K562 (cell line): ENCODE data around the gene IL27RA. TPM values are rescaled to one million over a fixed set of nuclear protein-coding genes. Genes with fewer than 3 reads are reported as not detected.
A peak's percentile ranks its signal among the peaks of the same experiment; 100 is the strongest.

Experiments used
- ATAC-seq: fragments of 200-7000 bp; cut with Tn5 transposase; 3 replicates; pipeline ENCODE4 v1.9.1; 2020; ENCODE audit warnings: moderate library complexity
- BruUV-seq: library from RNA; stranded (reverse); fragments of 400-500 nt; replicated peaks from 2 replicates; lab custom pipeline; 2021; lab: Mats Ljungman, UMichigan
- CTCF ChIA-PET: fragments of 300-600 bp; formaldehyde crosslinking; extraction: SDS; loops from one replicate; lab custom pipeline; 2021; ENCODE audit warnings: low intra/inter-chr PET ratio; lab: Yijun Ruan, JAX
- POLR2A ChIA-PET: fragments of 300-600, 350-650 bp; sonication (Branson Sonifier 250); formaldehyde crosslinking; extraction: SDS; loops from one replicate; lab custom pipeline; 2021; ENCODE audit warnings: antibody characterized with exemption, inconsistent platforms; lab: Yijun Ruan, JAX
- DNase-seq, 4 experiments: peaks; one replicate each; pipeline versions ENCODE4 v3.0.0 to v3.0.0-alpha.2; 2011 to 2018; ENCODE audit warnings: low spot score in 3 of 4, mixed read lengths in 3 of 4; ENCODE audit errors: extremely low read depth in 1 of 4
- FAIRE-seq: peaks from 2 replicates; lab custom pipeline; 2011; peaks lifted over from hg19 to GRCh38; lab: Jason Lieb, UNC
- H2AFZ ChIP-seq: 2 replicates; pipeline ENCODE4 v1.6.0; 2011; ENCODE audit warnings: low read depth, low read length, control low read depth, inconsistent platforms
- H3K27ac ChIP-seq: fragments of 200-600 bp; 3 replicates; pipeline ENCODE4 v1.8.0; 2011; ENCODE audit warnings: low read depth, mild to moderate bottlenecking, control low read depth, inconsistent platforms, low read length, moderate library complexity, mixed read lengths; ENCODE audit errors: extremely low read depth
- H3K27me3 ChIP-seq, 2 experiments: fragments of 300-600 bp in 1 of 2; 2 replicates in 1 of 2; 3 replicates in 1 of 2; pipeline versions ENCODE4 v1.6.0 to v1.8.0; 2011; ENCODE audit warnings: inconsistent platforms in 2 of 2, low read length in 2 of 2, mild to moderate bottlenecking in 1 of 2, mixed read lengths in 1 of 2, moderate library complexity in 1 of 2; ENCODE audit not compliant: control insufficient read depth in 2 of 2, insufficient read depth in 2 of 2
- H3K36me3 ChIP-seq: fragments of 300-600 bp; 3 replicates; pipeline ENCODE4 v1.8.0; 2011; ENCODE audit warnings: mild to moderate bottlenecking, low read length, inconsistent platforms; ENCODE audit not compliant: control insufficient read depth, insufficient read depth
- H3K4me1 ChIP-seq, 2 experiments: fragments of 200-600 bp in 1 of 2; replicated peaks in 1 of 2; 2 replicates in 1 of 2; 3 replicates in 1 of 2; pipeline versions ENCODE4 v1.5.1 to v1.8.0; 2011; ENCODE audit warnings: inconsistent platforms in 2 of 2, low read length in 2 of 2, mild to moderate bottlenecking in 1 of 2, mixed read lengths in 1 of 2, moderate library complexity in 1 of 2; ENCODE audit not compliant: control insufficient read depth in 2 of 2, insufficient read depth in 2 of 2
- H3K4me2 ChIP-seq: 2 replicates; pipeline ENCODE4 v1.6.1; 2011; ENCODE audit warnings: low read length, control low read depth, inconsistent platforms, mixed read lengths; ENCODE audit not compliant: insufficient read depth
- H3K4me3 ChIP-seq: fragments of 200-600 bp; sonication (generic), shearing (Covaris generic); 2 replicates; pipeline ENCODE4 v1.5.1; 2016; ENCODE audit warnings: control low read depth, inconsistent platforms
- H3K79me2 ChIP-seq: fragments of 200-600 bp; 3 replicates; pipeline ENCODE4 v1.8.0; 2011; ENCODE audit warnings: low read length, inconsistent platforms; ENCODE audit not compliant: control insufficient read depth, insufficient read depth
- H3K9ac ChIP-seq, 2 experiments: 2 replicates each; pipeline versions ENCODE4 v1.6.0 to v1.6.1; 2011; ENCODE audit warnings: low read depth in 2 of 2, low read length in 2 of 2, control low read depth in 1 of 2, inconsistent platforms in 1 of 2, mild to moderate bottlenecking in 1 of 2, mixed read lengths in 1 of 2; ENCODE audit not compliant: insufficient read depth in 1 of 2
- H3K9me1 ChIP-seq: one replicate; pipeline ENCODE4 v1.6.0; 2011; ENCODE audit warnings: inconsistent platforms, mild to moderate bottlenecking, low read length, moderate library complexity; ENCODE audit not compliant: control insufficient read depth, insufficient read depth
- H3K9me3 ChIP-seq: replicated peaks from 2 replicates; pipeline ENCODE4 v1.5.1; 2011; ENCODE audit warnings: low read depth, low read length, inconsistent platforms; ENCODE audit not compliant: control insufficient read depth, insufficient read depth
- H4K20me1 ChIP-seq: replicated peaks from 2 replicates; pipeline ENCODE4 v1.6.1; 2011; ENCODE audit warnings: low read length, inconsistent platforms, mixed read lengths; ENCODE audit not compliant: control insufficient read depth, insufficient read depth
- ATF1 ChIP-seq, 2 experiments: fragments of 450-650 bp in 1 of 2; IDR thresholded peaks; 2 replicates each; pipeline ENCODE4 v1.6.1; 2016; ENCODE audit warnings: missing compliant biosample characterization in 1 of 2, missing genetic modification characterization in 1 of 2
- DMBX1 ChIP-seq: fragments of 250-450 bp; sonication (Bioruptor Pico); IDR thresholded peaks from 2 replicates; pipeline ENCODE4 v1.8.0; 2022; ENCODE audit warnings: inconsistent platforms, mild to moderate bottlenecking, moderate library complexity, borderline replicate concordance
- DPF2 ChIP-seq: fragments of 450-650 bp; IDR thresholded peaks from 2 replicates; pipeline ENCODE4 v1.6.1; 2016
- L3MBTL2 ChIP-seq: fragments of 450-650 bp; IDR thresholded peaks from 2 replicates; pipeline ENCODE4 v1.6.1; 2016; ENCODE audit warnings: mild to moderate bottlenecking, moderate library complexity
- NFIC ChIP-seq: fragments of 450-650 bp; IDR thresholded peaks from 2 replicates; pipeline ENCODE4 v1.6.1; 2017; ENCODE audit warnings: mild to moderate bottlenecking, inconsistent platforms
- SRF ChIP-seq, 2 experiments: fragments of 250-450, 450-650 bp in 1 of 2; sonication (Bioruptor Pico) in 1 of 2; sonication (generic) in 1 of 2; formaldehyde crosslinking; IDR thresholded peaks; 2 replicates each; pipeline versions ENCODE4 v1.5.0 to v1.5.1; 2020 to 2022; ENCODE audit warnings: mild to moderate bottlenecking in 1 of 2, missing genetic modification reagents in 1 of 2
- ZBTB17 ChIP-seq: fragments of 450-650 bp; formaldehyde crosslinking; IDR thresholded peaks from 2 replicates; pipeline ENCODE4 v1.4.0; 2020; ENCODE audit warnings: mild to moderate bottlenecking
- ZEB2 ChIP-seq: fragments of 450-650 bp; IDR thresholded peaks from 2 replicates; pipeline ENCODE4 v1.6.1; 2016
- ZNF212 ChIP-seq: fragments of 450-650 bp; formaldehyde crosslinking; IDR thresholded peaks from 2 replicates; pipeline ENCODE4 v1.4.0; 2020; ENCODE audit warnings: mild to moderate bottlenecking
- WGBS: fragments of 100-300 bp; shearing (Covaris generic); methylation state at CpG from one replicate; pipeline ENCODE4 v1.1.6; 2016; ENCODE audit warnings: low coverage, mixed read lengths; ENCODE audit not compliant: insufficient coverage; ENCODE audit errors: missing lambda C conversion rate; 5-methylcytosine and 5-hydroxymethylcytosine counted together
- in situ Hi-C: fragments of 300-500 bp; cut with MboI; formaldehyde crosslinking; loops from 4 replicates; pipeline ENCODE4 v1.15.0; 2018; ENCODE audit warnings: inconsistent platforms, mixed read lengths
- intact Hi-C: fragments of 100-400 bp; cut with micrococcal nuclease; formaldehyde crosslinking; loops from 2 replicates; pipeline ENCODE4 v1.14.2; 2022
- polyA plus RNA-seq, 8 experiments: library from polyadenylated mRNA; depleted of rRNA in 4 of 8; stranded (reverse) in 5 of 8; unstranded in 3 of 8; fragments of >200 nt; fragmentation: Nextera tagmentation in 2 of 8; fragmentation: Illumina TruSeq in 1 of 8; extraction: Ambion mirVana in 2 of 8; extraction: Trizol in 1 of 8; gene quantifications; 2 replicates each; pipeline versions ENCODE4 v1.2.1 to v1.2.3, GENCODE V29; 2011 to 2014; ENCODE audit warnings: inconsistent platforms in 1 of 8, missing spikeins in 1 of 8
- total RNA-seq, 7 experiments: library from RNA; depleted of rRNA in 6 of 7; stranded (reverse); fragments of >200 nt in 6 of 7; fragmentation: Illumina TruSeq in 2 of 7; extraction: Trizol in 2 of 7; gene quantifications; 2 replicates each; pipeline versions ENCODE4 v1.2.1 to v1.2.3, GENCODE V29; 2011 to 2021; ENCODE audit warnings: low replicate concordance in 1 of 7
- TF ChIP-seq, protein P1 (sequence below): fragments of 250-450 bp; sonication (Bioruptor Pico); IDR thresholded peaks from 2 replicates; pipeline ENCODE4 v1.8.0; 2022; ENCODE audit warnings: inconsistent platforms
- TF ChIP-seq, protein P2 (sequence below), 2 experiments: fragments of 450-650 bp; IDR thresholded peaks; 2 replicates each; pipeline ENCODE4 v1.6.1; 2016
- TF ChIP-seq, protein P3 (sequence below): fragments of 450-650 bp; formaldehyde crosslinking; conservative IDR thresholded peaks from 2 replicates; pipeline ENCODE4 v1.4.0; 2022; ENCODE audit warnings: mild to moderate bottlenecking, missing genetic modification characterization
- TF ChIP-seq, protein P4 (sequence below): fragments of 450-650 bp; IDR thresholded peaks from 2 replicates; pipeline ENCODE4 v1.6.1; 2017; ENCODE audit warnings: antibody characterized with exemption, mild to moderate bottlenecking

Gene IL27RA
- total and polyA plus RNA-seq, 9 of the 15 experiments (the other 6 are each of a cell fraction or from before 2014, with no cell fraction given): 1.9 to 15.9 (median 12.0) TPM

DNA sequence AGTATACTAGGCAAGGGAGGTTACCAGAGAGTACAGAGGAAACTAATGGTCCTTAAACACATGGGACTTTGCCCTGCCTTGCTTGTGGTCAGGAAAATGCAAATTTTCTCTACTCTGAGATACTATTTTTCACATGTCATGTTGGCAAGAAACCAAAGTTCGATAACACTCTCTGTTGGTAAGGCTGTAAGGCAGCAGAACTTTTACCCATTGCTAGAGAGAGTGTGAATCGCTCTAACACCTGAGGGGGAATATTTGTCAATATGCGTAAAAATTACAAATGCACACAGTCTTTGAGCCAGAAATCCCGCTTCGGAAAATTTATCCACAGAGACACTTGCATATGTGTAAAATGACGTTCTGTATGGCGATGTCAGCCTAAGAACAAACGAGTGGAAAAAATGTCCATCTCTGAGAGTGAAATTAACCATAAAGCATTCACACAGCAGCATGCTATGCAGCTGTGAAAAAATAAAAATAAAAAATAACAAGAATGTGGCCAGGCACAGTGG lies 16.0 kb upstream of the IL27RA start:
- no peaks in the 10 kb centered on the region for H3K79me2 ChIP-seq
- no TSS peak for BruUV-seq
- DNase-seq (peak in 2 of 4 experiments; percentile 8 to 58), ATAC-seq (peak; percentile 70), FAIRE-seq (peak; percentile 76)
- H3K9me1 ChIP-seq: no peaks in the 10 kb centered on the region
- H3K9ac ChIP-seq: peak overlapping the region in 1 of 2 experiments; percentile 56; a peak in 2 of 4 replicates
- H3K27ac ChIP-seq: peak overlapping the region; percentile 50
- CTCF ChIA-PET: interaction anchor here (0.6 kb wide), 1 partner anchor 75 kb away, joined by 3 read pairs; the partner anchor contains the start of gene SAMD1
- 0 out of 2 replicates have a peak overlapping the region, but pooled peaks have one; percentile 48 for H3K4me2 ChIP-seq
- peak overlapping the region; percentile 86 for H2AFZ ChIP-seq
- intact Hi-C loops: no loop called here
- no peaks in the 10 kb centered on the region for H3K36me3 ChIP-seq
- H3K9me3 ChIP-seq: no peaks in the 10 kb centered on the region
- in situ Hi-C loops: no loop called here
- POLR2A ChIA-PET: interaction anchor here (0.7 kb wide), 1 partner anchor 174 kb away, joined by 3 read pairs; no protein-coding TSS in a partner anchor
- H3K4me1 ChIP-seq: peaks cover 0 to 8% of the 10 kb centered on the region in 2 experiments; a peak in 3 of 5 replicates
- no peak overlapping the region for H3K4me3 ChIP-seq
- no peaks in the 10 kb centered on the region for H4K20me1 ChIP-seq
- H3K27me3 ChIP-seq: no peaks in the 10 kb centered on the region
- WGBS: 59% methylated on average over 8 of the region's 8 CpGs
- TF ChIP-seq ZEB2 (no peak), DPF2 (peak; percentile 51), L3MBTL2 (peak; percentile 60), ZBTB17 (CRISPR knock-in tag) (peak; percentile 82), ATF1 (CRISPR knock-in tag; IDR thresholded peaks at IDR 0.05) (no peak), ATF1 (tag; IDR thresholded peaks at IDR 0.05) (0 out of 2 replicates have a peak, but pooled peaks have one; percentile 12), DMBX1 (CRISPR knock-in tag) (no peak), ZNF212 (CRISPR knock-in tag) (no peak), SRF (CRISPR knock-in tag; IDR thresholded peaks at IDR 0.05) (no peak), NFIC (peak; percentile 85)
- TF ChIP-seq, protein P1, sequence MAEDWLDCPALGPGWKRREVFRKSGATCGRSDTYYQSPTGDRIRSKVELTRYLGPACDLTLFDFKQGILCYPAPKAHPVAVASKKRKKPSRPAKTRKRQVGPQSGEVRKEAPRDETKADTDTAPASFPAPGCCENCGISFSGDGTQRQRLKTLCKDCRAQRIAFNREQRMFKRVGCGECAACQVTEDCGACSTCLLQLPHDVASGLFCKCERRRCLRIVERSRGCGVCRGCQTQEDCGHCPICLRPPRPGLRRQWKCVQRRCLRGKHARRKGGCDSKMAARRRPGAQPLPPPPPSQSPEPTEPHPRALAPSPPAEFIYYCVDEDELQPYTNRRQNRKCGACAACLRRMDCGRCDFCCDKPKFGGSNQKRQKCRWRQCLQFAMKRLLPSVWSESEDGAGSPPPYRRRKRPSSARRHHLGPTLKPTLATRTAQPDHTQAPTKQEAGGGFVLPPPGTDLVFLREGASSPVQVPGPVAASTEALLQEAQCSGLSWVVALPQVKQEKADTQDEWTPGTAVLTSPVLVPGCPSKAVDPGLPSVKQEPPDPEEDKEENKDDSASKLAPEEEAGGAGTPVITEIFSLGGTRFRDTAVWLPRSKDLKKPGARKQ (CRISPR knock-in tag): peak; percentile 19; the same call in 1 of the 2 replicates
- TF ChIP-seq, protein P2, sequence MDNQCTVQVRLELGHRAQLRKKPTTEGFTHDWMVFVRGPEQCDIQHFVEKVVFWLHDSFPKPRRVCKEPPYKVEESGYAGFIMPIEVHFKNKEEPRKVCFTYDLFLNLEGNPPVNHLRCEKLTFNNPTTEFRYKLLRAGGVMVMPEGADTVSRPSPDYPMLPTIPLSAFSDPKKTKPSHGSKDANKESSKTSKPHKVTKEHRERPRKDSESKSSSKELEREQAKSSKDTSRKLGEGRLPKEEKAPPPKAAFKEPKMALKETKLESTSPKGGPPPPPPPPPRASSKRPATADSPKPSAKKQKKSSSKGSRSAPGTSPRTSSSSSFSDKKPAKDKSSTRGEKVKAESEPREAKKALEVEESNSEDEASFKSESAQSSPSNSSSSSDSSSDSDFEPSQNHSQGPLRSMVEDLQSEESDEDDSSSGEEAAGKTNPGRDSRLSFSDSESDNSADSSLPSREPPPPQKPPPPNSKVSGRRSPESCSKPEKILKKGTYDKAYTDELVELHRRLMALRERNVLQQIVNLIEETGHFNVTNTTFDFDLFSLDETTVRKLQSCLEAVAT (IDR thresholded peaks at IDR 0.05): peak in 1 of 2 experiments; percentile 24; a peak in 1 of 4 replicates
- TF ChIP-seq, protein P3, sequence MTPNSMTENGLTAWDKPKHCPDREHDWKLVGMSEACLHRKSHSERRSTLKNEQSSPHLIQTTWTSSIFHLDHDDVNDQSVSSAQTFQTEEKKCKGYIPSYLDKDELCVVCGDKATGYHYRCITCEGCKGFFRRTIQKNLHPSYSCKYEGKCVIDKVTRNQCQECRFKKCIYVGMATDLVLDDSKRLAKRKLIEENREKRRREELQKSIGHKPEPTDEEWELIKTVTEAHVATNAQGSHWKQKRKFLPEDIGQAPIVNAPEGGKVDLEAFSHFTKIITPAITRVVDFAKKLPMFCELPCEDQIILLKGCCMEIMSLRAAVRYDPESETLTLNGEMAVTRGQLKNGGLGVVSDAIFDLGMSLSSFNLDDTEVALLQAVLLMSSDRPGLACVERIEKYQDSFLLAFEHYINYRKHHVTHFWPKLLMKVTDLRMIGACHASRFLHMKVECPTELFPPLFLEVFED: no peak
- TF ChIP-seq, protein P4, sequence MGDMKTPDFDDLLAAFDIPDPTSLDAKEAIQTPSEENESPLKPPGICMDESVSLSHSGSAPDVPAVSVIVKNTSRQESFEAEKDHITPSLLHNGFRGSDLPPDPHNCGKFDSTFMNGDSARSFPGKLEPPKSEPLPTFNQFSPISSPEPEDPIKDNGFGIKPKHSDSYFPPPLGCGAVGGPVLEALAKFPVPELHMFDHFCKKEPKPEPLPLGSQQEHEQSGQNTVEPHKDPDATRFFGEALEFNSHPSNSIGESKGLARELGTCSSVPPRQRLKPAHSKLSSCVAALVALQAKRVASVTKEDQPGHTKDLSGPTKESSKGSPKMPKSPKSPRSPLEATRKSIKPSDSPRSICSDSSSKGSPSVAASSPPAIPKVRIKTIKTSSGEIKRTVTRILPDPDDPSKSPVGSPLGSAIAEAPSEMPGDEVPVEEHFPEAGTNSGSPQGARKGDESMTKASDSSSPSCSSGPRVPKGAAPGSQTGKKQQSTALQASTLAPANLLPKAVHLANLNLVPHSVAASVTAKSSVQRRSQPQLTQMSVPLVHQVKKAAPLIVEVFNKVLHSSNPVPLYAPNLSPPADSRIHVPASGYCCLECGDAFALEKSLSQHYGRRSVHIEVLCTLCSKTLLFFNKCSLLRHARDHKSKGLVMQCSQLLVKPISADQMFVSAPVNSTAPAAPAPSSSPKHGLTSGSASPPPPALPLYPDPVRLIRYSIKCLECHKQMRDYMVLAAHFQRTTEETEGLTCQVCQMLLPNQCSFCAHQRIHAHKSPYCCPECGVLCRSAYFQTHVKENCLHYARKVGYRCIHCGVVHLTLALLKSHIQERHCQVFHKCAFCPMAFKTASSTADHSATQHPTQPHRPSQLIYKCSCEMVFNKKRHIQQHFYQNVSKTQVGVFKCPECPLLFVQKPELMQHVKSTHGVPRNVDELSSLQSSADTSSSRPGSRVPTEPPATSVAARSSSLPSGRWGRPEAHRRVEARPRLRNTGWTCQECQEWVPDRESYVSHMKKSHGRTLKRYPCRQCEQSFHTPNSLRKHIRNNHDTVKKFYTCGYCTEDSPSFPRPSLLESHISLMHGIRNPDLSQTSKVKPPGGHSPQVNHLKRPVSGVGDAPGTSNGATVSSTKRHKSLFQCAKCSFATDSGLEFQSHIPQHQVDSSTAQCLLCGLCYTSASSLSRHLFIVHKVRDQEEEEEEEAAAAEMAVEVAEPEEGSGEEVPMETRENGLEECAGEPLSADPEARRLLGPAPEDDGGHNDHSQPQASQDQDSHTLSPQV: peak; percentile 60
